ENCODE results near the gene TYW5. TPM values are rescaled to one million over a fixed set of nuclear protein-coding genes. Genes with fewer than 3 reads are reported as not detected.

Gene TYW5
- total and polyA plus RNA-seq, 2 of the 13 experiments (the other 11 are each of a cell fraction or from before 2014, with no cell fraction given): 8.3 to 14.6 TPM

DNA sequence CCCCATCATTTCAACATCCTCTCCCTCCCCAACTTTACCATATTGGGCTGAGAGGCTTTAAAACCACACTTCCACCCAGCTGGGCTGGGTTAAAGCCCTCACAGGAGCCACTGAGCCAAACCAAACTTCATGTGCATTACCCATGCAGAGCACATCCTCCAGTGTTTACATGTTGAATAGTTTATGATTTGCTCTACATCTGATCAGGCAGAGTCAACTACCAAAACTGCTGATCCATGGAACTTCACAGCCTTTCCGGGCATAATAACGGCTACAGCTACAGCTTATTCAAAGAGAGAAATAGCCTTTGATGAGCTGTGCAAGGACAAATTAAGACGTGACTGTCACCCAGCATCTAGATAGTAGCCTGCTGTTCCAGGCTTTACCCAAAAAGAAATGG, 39.1 kb upstream of the TYW5 start:
- no peaks in the 10 kb centered on the region for H3K36me3 ChIP-seq (replicated peaks in 1 of 2; ENCODE audit: control insufficient read depth in 1 of 2, insufficient read depth in 2 of 2, low read length in 2 of 2)

More for the DNA sequence above, 39.1 kb upstream of the TYW5 start:
- Histone ChIP-seq H3K79me2 (ENCODE audit: insufficient read depth, low read length) (no peaks in the 10 kb centered on the region), H3K27me3 (ENCODE audit: control insufficient read depth in 1 of 2, insufficient read depth in 2 of 2, low read length in 2 of 2) (peaks cover 0 to 5% of the 10 kb centered on the region in 2 experiments; a peak in 2 of 5 replicates), H3K9me3 (ENCODE audit: low read length) (no peaks in the 10 kb centered on the region), H3K9ac (ENCODE audit: insufficient read depth, low read depth, low read length) (no peak overlapping the region), H4K20me1 (ENCODE audit: insufficient read depth, low read length) (no peaks in the 10 kb centered on the region), H3K4me2 (ENCODE audit: low read depth, low read length) (no peak overlapping the region), H3K27ac (ENCODE audit: extremely low read length, insufficient read depth, low read length) (no peak overlapping the region), H2AFZ (ENCODE audit: low read length) (no peak overlapping the region), H3K4me3 (replicated peaks in 1 of 3; ENCODE audit: insufficient read depth in 1 of 3, low read depth in 2 of 3, low read length in 3 of 3) (no peak overlapping the region), H3K4me1 (ENCODE audit: insufficient read depth, low read length) (peaks cover 9% of the 10 kb centered on the region; the same call in 1 of the 2 replicates)
- intact Hi-C loops (cut with micrococcal nuclease; ENCODE audit: unreplicated experiment) (no loop called here), in situ Hi-C loops (cut with HindIII; ENCODE audit: extremely low pct_ligation_motif_present, low pct_unique_long_range_greater_than_20kb) (no loop called here)
- TF ChIP-seq FOXP1 (IDR thresholded peaks at IDR 0.05) (no peak), FOXP1 (CRISPR knock-in tag; IDR thresholded peaks at IDR 0.05) (no peak), XRCC5 (optimal IDR thresholded peaks at IDR 0.05; ENCODE audit: low read length) (no peak), NFE2 (CRISPR knock-in tag; IDR thresholded peaks at IDR 0.05) (no peak), MXD1 (CRISPR knock-in tag; IDR thresholded peaks at IDR 0.05) (no peak), ZNF510 (CRISPR knock-in tag; IDR thresholded peaks at IDR 0.05; ENCODE audit: low read depth) (no peak)
- TF ChIP-seq, protein P1, sequence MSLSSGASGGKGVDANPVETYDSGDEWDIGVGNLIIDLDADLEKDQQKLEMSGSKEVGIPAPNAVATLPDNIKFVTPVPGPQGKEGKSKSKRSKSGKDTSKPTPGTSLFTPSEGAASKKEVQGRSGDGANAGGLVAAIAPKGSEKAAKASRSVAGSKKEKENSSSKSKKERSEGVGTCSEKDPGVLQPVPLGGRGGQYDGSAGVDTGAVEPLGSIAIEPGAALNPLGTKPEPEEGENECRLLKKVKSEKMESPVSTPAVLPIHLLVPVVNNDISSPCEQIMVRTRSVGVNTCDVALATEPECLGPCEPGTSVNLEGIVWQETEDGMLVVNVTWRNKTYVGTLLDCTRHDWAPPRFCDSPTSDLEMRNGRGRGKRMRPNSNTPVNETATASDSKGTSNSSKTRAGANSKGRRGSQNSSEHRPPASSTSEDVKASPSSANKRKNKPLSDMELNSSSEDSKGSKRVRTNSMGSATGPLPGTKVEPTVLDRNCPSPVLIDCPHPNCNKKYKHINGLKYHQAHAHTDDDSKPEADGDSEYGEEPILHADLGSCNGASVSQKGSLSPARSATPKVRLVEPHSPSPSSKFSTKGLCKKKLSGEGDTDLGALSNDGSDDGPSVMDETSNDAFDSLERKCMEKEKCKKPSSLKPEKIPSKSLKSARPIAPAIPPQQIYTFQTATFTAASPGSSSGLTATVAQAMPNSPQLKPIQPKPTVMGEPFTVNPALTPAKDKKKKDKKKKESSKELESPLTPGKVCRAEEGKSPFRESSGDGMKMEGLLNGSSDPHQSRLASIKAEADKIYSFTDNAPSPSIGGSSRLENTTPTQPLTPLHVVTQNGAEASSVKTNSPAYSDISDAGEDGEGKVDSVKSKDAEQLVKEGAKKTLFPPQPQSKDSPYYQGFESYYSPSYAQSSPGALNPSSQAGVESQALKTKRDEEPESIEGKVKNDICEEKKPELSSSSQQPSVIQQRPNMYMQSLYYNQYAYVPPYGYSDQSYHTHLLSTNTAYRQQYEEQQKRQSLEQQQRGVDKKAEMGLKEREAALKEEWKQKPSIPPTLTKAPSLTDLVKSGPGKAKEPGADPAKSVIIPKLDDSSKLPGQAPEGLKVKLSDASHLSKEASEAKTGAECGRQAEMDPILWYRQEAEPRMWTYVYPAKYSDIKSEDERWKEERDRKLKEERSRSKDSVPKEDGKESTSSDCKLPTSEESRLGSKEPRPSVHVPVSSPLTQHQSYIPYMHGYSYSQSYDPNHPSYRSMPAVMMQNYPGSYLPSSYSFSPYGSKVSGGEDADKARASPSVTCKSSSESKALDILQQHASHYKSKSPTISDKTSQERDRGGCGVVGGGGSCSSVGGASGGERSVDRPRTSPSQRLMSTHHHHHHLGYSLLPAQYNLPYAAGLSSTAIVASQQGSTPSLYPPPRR (CRISPR knock-in tag; IDR thresholded peaks at IDR 0.05; ENCODE audit: borderline replicate concordance): no peak
- ChIA-PET CTCF (ENCODE audit: low intra/inter-chr PET ratio, low total read pairs) (no interaction called here), POLR2A (no interaction called here)
- BruUV-seq (replicated peaks): no TSS peak
- no peak for FAIRE-seq
- ATAC-seq: no peak
- 44% methylated on average over 3 of the region's 3 CpGs for WGBS (ENCODE audit: low lambda C conversion rate)
- DNase-seq (ENCODE audit: low spot score): no peak
